HEK293T (cell line): Measurements from ENCODE around the gene MYBPC3.

Experiments
- CTCF ChIA-PET: fragments of 350-600 bp; formaldehyde crosslinking; extraction: SDS; loops from one replicate; lab custom pipeline; 2021; ENCODE audit warnings: antibody characterized with exemption, inconsistent platforms; lab: Yijun Ruan, JAX
- POLR2A ChIA-PET: fragments of 350-600 bp; formaldehyde crosslinking; extraction: SDS; loops from one replicate; lab custom pipeline; 2020; ENCODE audit warnings: antibody characterized with exemption, inconsistent platforms; lab: Yijun Ruan, JAX
- DNase-seq: peaks from one replicate; pipeline ENCODE4 v3.0.0; 2012; ENCODE audit warnings: mixed read lengths; ENCODE audit errors: extremely low spot score
- ARNT ChIP-seq: fragments of 450-650 bp; IDR thresholded peaks from 2 replicates; pipeline ENCODE4 v1.6.1; 2017; ENCODE audit warnings: mild to moderate bottlenecking
- BHLHE40 ChIP-seq: fragments of 450-650 bp; IDR thresholded peaks from 2 replicates; pipeline ENCODE4 v1.6.1; 2016; ENCODE audit warnings: mild to moderate bottlenecking, moderate library complexity, borderline replicate concordance
- CTBP1 ChIP-seq: fragments of 450-650 bp; IDR thresholded peaks from 2 replicates; pipeline ENCODE4 v1.6.1; 2016; ENCODE audit warnings: borderline replicate concordance
- ELF4 ChIP-seq: fragments of 450-650 bp; IDR thresholded peaks from 2 replicates; pipeline ENCODE4 v1.6.1; 2017; ENCODE audit warnings: antibody characterized with exemption
- FOXA1 ChIP-seq: fragments of 450-650 bp; IDR thresholded peaks from 2 replicates; pipeline ENCODE4 v1.6.1; 2016; ENCODE audit warnings: mild to moderate bottlenecking
- FOXK2 ChIP-seq: fragments of 450-650 bp; IDR thresholded peaks from 2 replicates; pipeline ENCODE4 v1.6.1; 2016; ENCODE audit warnings: mild to moderate bottlenecking
- FOXM1 ChIP-seq: fragments of 450-650 bp; IDR thresholded peaks from 2 replicates; pipeline ENCODE4 v1.6.1; 2017; ENCODE audit warnings: mild to moderate bottlenecking, borderline replicate concordance
- HDGF ChIP-seq: fragments of 450-650 bp; IDR thresholded peaks from 2 replicates; pipeline ENCODE4 v1.6.1; 2017; ENCODE audit warnings: antibody characterized with exemption, borderline replicate concordance
- L3MBTL2 ChIP-seq: fragments of 450-650 bp; conservative IDR thresholded peaks from 2 replicates; pipeline ENCODE4 v1.6.1; 2016; ENCODE audit warnings: mild to moderate bottlenecking
- LEF1 ChIP-seq: fragments of 450-650 bp; IDR thresholded peaks from 2 replicates; pipeline ENCODE4 v1.6.1; 2017; ENCODE audit warnings: mild to moderate bottlenecking, borderline replicate concordance
- NFRKB ChIP-seq: fragments of 450-650 bp; IDR thresholded peaks from 2 replicates; pipeline ENCODE4 v1.6.1; 2016; ENCODE audit warnings: mild to moderate bottlenecking, moderate library complexity
- PKNOX1 ChIP-seq: fragments of 450-650 bp; IDR thresholded peaks from 2 replicates; pipeline ENCODE4 v1.6.1; 2016
- SP1 ChIP-seq: fragments of 450-650 bp; IDR thresholded peaks from 2 replicates; pipeline ENCODE4 v1.6.1; 2017
- SUZ12 ChIP-seq: fragments of 450-650 bp; IDR thresholded peaks from 2 replicates; pipeline ENCODE4 v1.6.1; 2016; ENCODE audit warnings: mild to moderate bottlenecking
- TARDBP ChIP-seq: fragments of 450-650 bp; IDR thresholded peaks from 2 replicates; pipeline ENCODE4 v1.6.1; 2016
- ZNF384 ChIP-seq: fragments of 450-650 bp; IDR thresholded peaks from 2 replicates; pipeline ENCODE4 v1.6.1; 2016

MYBPC3 gene

GRCh38 chr11:47388697-47389576 lies 36.4 kb upstream of the MYBPC3 start:
- POLR2A ChIA-PET = interaction anchor here (1.2 to 2.2 kb wide), 2 partner anchors 11 kb away, joined by 5 to 6 read pairs; no protein-coding TSS in a partner anchor
- no peak for DNase-seq
- CTCF ChIA-PET = interaction anchor here (0.9 kb wide), 1 partner anchor 15 kb away, joined by 3 read pairs; no protein-coding TSS in a partner anchor
- TF ChIP-seq ARNT (no peak), FOXA1 (no peak), L3MBTL2 (no peak), CTBP1 (no peak), TARDBP (no peak), HDGF (no peak), FOXK2 (no peak), ELF4 (no peak), NFRKB (no peak), ZNF384 (no peak), SUZ12 (no peak), BHLHE40 (no peak), PKNOX1 (no peak)

GRCh38 chr11:47387944-47388696 lies 35.6 kb upstream of the MYBPC3 start:
- DNase-seq = no peak
- POLR2A ChIA-PET = interaction anchor here (1.2 kb wide), 1 partner anchor 12 kb away, joined by 6 read pairs; no protein-coding TSS in a partner anchor
- CTCF ChIA-PET = interaction anchor here (0.9 kb wide), 1 partner anchor 14 kb away, joined by 3 read pairs; no protein-coding TSS in a partner anchor
- TF ChIP-seq LEF1 = no peak
- no peak for TF ChIP-seq NFRKB
- no peak for TF ChIP-seq SP1
- TF ChIP-seq BHLHE40 = no peak
- TF ChIP-seq ELF4 = no peak
- no peak for TF ChIP-seq TARDBP
- TF ChIP-seq ZNF384 = no peak
- no peak for TF ChIP-seq ARNT
- TF ChIP-seq L3MBTL2 = no peak
- TF ChIP-seq CTBP1 = no peak
- TF ChIP-seq HDGF = no peak
- no peak for TF ChIP-seq PKNOX1
- no peak for TF ChIP-seq SUZ12
- TF ChIP-seq FOXM1 = no peak

- TF ChIP-seq FOXM1 = no peak
- TF ChIP-seq CTBP1 = no peak
- TF ChIP-seq PKNOX1 = no peak
- TF ChIP-seq NFRKB = no peak
- TF ChIP-seq LEF1 = no peak
- TF ChIP-seq SUZ12 = no peak
- no peak for TF ChIP-seq BHLHE40
- TF ChIP-seq ELF4 = no peak
- TF ChIP-seq L3MBTL2 = no peak
- no peak for TF ChIP-seq FOXK2
- TF ChIP-seq ZNF384 = no peak
- no peak for TF ChIP-seq ARNT
- TF ChIP-seq TARDBP = no peak
- ChIA-PET POLR2A (no interaction called here), CTCF (no interaction called here)
- no peak for DNase-seq
Measured at GRCh38 chr11:47384498-47384897, 32.0 kb upstream of the MYBPC3 start.

GRCh38 chr11:47383071-47383470 lies 30.6 kb upstream of the MYBPC3 start:
- POLR2A ChIA-PET = interaction anchor here (1.0 kb wide), 1 partner anchor 27 kb away, joined by 3 read pairs; no protein-coding TSS in a partner anchor
- no peak for DNase-seq
- CTCF ChIA-PET = interaction anchor here (0.9 kb wide), 1 partner anchor 9 kb away, joined by 4 read pairs; no protein-coding TSS in a partner anchor
- TF ChIP-seq ARNT (no peak), HDGF (no peak), BHLHE40 (no peak), CTBP1 (no peak), FOXM1 (no peak), PKNOX1 (no peak), SUZ12 (no peak), NFRKB (no peak), L3MBTL2 (no peak), LEF1 (no peak), FOXA1 (no peak), FOXK2 (no peak), ZNF384 (no peak), TARDBP (no peak)
